ENCODE results near the gene STK38. TPM values are rescaled to one million over a fixed set of nuclear protein-coding genes. Genes with fewer than 3 reads are reported as not detected.

Gene STK38
- total and polyA plus RNA-seq, 2 donors (not counting 1 experiment from before 2014, with no cell fraction given), result 26.9 to 42.6 TPM

DNA sequence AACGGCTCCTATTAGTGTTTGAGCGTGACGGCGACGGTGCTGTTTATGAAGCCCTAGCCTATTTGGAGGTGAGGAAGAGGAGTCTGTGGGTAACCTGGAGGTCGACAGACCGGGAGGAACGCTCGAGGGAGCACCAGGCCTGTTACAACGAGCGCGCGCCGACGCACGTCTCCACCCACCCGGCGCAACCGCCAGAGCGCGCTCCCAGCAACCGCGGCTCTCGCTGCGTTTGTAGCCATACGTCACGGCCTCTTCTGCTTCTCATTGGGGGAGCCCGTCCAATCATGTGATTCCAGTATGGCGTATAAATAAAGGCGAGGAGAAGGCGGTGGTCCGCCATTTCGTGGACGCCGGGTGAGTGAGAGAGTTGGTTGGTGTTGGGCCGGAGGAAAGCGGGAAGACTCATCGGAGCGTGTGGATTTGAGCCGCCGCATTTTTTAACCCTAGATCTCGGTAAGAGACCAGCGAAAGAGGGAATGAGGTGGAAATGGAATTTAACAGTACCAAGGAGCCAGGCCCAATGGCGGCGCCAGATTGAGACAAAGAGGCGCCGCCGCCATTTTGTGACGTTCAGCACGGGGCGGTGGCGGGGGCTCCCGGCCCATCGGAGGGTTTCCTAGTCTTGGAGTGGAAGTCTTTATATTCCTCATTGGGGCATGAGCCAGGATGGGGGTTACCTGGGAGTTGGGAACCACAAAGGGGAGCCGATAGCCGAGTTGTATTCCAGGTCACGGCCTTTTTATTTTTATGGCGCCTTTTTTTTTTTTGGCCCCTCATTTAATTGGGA lies 46.9 kb upstream of the STK38 start, which contains the start of gene SRSF3:
Gene SRSF3 (plus strand): TSS at position 334 of the 787 bp plus-strand sequence. CDS start 2,401 bp downstream, outside the sequence.
- Histone ChIP-seq H3K4me1 (ENCODE audit: control insufficient read depth, extremely low read depth, insufficient read depth, low read length) (peaks cover 14% of the 10 kb centered on the region), H4K20me1 (ENCODE audit: control insufficient read depth, extremely low read depth, insufficient read depth, low read length) (peaks cover 17% of the 10 kb centered on the region), H3K27ac (ENCODE audit: insufficient read depth, low read length) (peak within 1 kb of the TSS; percentile 93), H3K36me3 (ENCODE audit: control insufficient read depth, insufficient read depth, low read length) (peaks cover 16% of the 10 kb centered on the region), H3K4me2 (ENCODE audit: extremely low read depth, insufficient read depth, low read length) (peak within 1 kb of the TSS; percentile 83), H3K9me3 (ENCODE audit: control insufficient read depth, insufficient read depth, low read depth, low read length) (no peaks in the 10 kb centered on the region), H3K9ac (ENCODE audit: insufficient read depth, low read length) (peak within 1 kb of the TSS; percentile 83), H3K27me3 (ENCODE audit: control insufficient read depth, insufficient read depth, low read length) (no peaks in the 10 kb centered on the region), H2AFZ (ENCODE audit: low read length) (peak within 1 kb of the TSS; percentile 87), H3K4me3 (replicated peaks in 1 of 4; ENCODE audit: control extremely low read depth in 1 of 4, insufficient read depth in 1 of 4, low read depth in 3 of 4, low read length in 4 of 4) (peak within 1 kb of the TSS; percentile 80 to 99 (median 86)), H3K79me2 (ENCODE audit: control insufficient read depth, insufficient read depth, low read length) (peaks cover 50% of the 10 kb centered on the region)
- peak; percentile 97 to 98 for DNase-seq (ENCODE audit: low read depth in 2 of 2)
- TF ChIP-seq EZH2 (IDR thresholded peaks at IDR 0.05; ENCODE audit: low read length, missing control alignments) (no peak), CTCF (conservative IDR thresholded peaks at IDR 0.05 in 1 of 2, IDR thresholded peaks at IDR 0.05 in 1 of 2; ENCODE audit: low read depth in 1 of 2, low read length in 2 of 2) (peak; percentile 12 to 32)

DNA sequence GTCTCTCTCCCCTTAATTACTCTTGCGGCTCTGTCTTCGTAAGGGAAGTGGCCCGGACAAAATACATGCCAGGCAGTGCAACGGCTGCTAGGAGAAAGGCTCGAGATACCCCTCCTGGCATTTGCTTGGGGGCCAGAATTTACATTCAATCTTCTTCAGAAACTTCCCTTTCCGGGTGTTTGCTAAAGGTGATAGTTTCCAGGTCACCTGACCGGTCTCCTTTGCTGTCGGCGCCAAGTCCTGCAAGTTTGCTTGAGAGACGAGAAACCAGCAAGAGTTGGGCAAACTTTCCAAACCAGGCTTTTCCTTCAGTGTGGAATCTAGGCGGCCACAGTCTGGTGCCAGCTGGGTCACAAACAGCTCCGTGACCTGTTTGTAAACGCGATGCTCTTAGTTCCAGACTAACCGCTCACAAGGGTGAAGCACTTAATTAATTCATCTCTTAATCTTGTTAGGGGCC lies 46.3 kb upstream of the STK38 start:
- no peaks in the 10 kb centered on the region for H3K27me3 ChIP-seq (ENCODE audit: control insufficient read depth, insufficient read depth, low read length)
- peak overlapping the region; percentile 83 for H3K4me2 ChIP-seq (ENCODE audit: extremely low read depth, insufficient read depth, low read length)
- peaks cover 9% of the 10 kb centered on the region for H3K36me3 ChIP-seq (ENCODE audit: control insufficient read depth, insufficient read depth, low read length)
- peak overlapping the region; percentile 93 for H3K27ac ChIP-seq (ENCODE audit: insufficient read depth, low read length)
- H3K9ac ChIP-seq (ENCODE audit: insufficient read depth, low read length), result peak overlapping the region; percentile 60
- peaks cover 44% of the 10 kb centered on the region for H3K79me2 ChIP-seq (ENCODE audit: control insufficient read depth, insufficient read depth, low read length)
- no peaks in the 10 kb centered on the region for H3K9me3 ChIP-seq (ENCODE audit: control insufficient read depth, insufficient read depth, low read depth, low read length)
- peak overlapping the region; percentile 87 for H2AFZ ChIP-seq (ENCODE audit: low read length)
- H4K20me1 ChIP-seq (ENCODE audit: control insufficient read depth, extremely low read depth, insufficient read depth, low read length), result peaks cover 14% of the 10 kb centered on the region
- peak overlapping the region; percentile 38 to 53 (median 50) for H3K4me3 ChIP-seq (replicated peaks in 1 of 4; ENCODE audit: control extremely low read depth in 1 of 4, insufficient read depth in 1 of 4, low read depth in 3 of 4, low read length in 4 of 4)
- TF ChIP-seq EZH2 (IDR thresholded peaks at IDR 0.05; ENCODE audit: low read length, missing control alignments) (no peak), CTCF (conservative IDR thresholded peaks at IDR 0.05 in 1 of 2, IDR thresholded peaks at IDR 0.05 in 1 of 2; ENCODE audit: low read depth in 1 of 2, low read length in 2 of 2) (no peak)
- DNase-seq (ENCODE audit: low read depth in 2 of 2), result peak in 1 of 2 donors; percentile 65
- H3K4me1 ChIP-seq (ENCODE audit: control insufficient read depth, extremely low read depth, insufficient read depth, low read length), result peaks cover 9% of the 10 kb centered on the region

GRCh38 chr6:36592221-36592655 lies 45.0 kb upstream of the STK38 start:
- no peak overlapping the region for H3K9ac ChIP-seq (ENCODE audit: insufficient read depth, low read length)
- no peaks in the 10 kb centered on the region for H3K27me3 ChIP-seq (ENCODE audit: control insufficient read depth, insufficient read depth, low read length)
- H3K4me2 ChIP-seq (ENCODE audit: extremely low read depth, insufficient read depth, low read length), result no peak overlapping the region
- H3K36me3 ChIP-seq (ENCODE audit: control insufficient read depth, insufficient read depth, low read length), result peaks cover 4% of the 10 kb centered on the region
- H3K9me3 ChIP-seq (ENCODE audit: control insufficient read depth, insufficient read depth, low read depth, low read length), result no peaks in the 10 kb centered on the region
- no peak for DNase-seq (ENCODE audit: low read depth in 2 of 2)
- H3K27ac ChIP-seq (ENCODE audit: insufficient read depth, low read length), result no peak overlapping the region
- H3K79me2 ChIP-seq (ENCODE audit: control insufficient read depth, insufficient read depth, low read length), result peaks cover 30% of the 10 kb centered on the region
- H3K4me1 ChIP-seq (ENCODE audit: control insufficient read depth, extremely low read depth, insufficient read depth, low read length), result peaks cover 9% of the 10 kb centered on the region
- no peak overlapping the region for H2AFZ ChIP-seq (ENCODE audit: low read length)
- no peak for TF ChIP-seq CTCF (conservative IDR thresholded peaks at IDR 0.05 in 1 of 2, IDR thresholded peaks at IDR 0.05 in 1 of 2; ENCODE audit: low read depth in 1 of 2, low read length in 2 of 2)
- no peak for TF ChIP-seq EZH2 (IDR thresholded peaks at IDR 0.05; ENCODE audit: low read length, missing control alignments)
- no peak overlapping the region for H3K4me3 ChIP-seq (replicated peaks in 1 of 4; ENCODE audit: control extremely low read depth in 1 of 4, insufficient read depth in 1 of 4, low read depth in 3 of 4, low read length in 4 of 4)
- peaks cover 3% of the 10 kb centered on the region for H4K20me1 ChIP-seq (ENCODE audit: control insufficient read depth, extremely low read depth, insufficient read depth, low read length)
